ENCODE results near the gene ZNF571.

The ZNF571 gene

DNA sequence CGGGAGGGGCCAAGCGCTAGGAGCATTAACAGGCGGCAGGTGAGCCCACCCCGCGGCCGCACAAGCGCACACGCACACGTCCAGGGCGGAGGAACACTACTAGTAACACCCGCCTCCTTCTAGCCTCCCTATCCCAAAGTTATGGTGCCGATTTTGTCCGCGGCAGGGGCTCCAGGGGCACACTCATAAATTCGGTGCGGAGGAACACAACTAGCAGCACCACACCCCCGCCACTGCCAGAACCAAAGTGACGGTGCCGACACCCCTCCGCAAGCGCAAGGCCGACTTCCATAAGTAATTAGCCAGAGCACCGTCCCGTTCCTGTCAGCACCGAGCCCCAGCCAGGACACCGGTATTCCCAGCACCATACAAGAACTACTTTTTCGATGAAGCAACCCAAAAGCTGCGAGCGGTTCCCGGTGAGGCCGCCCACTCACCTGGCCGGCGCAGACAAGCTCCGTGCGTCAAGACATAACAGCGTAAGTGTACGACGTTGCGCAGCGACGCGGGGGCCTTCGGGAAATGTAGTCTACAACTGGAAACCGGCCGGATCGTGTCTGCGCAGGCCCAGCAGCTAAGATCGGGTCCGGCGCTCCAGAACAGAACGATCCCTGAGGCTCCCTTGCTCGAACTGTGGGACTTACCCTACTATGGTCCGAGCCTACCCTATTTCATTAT lies at the start of gene ZNF571, which contains the start of gene ZNF540:
TSS of gene ZNF571 (minus strand) at position 489 of the 678 bp plus-strand sequence. CDS start 8,116 bp downstream, outside the sequence.
TSS of gene ZNF540 (plus strand) at position 573 of the 678 bp plus-strand sequence. CDS start 3,572 bp downstream, outside the sequence.
- in situ Hi-C loops (cut with HindIII; ENCODE audit: low sequenced_read_pairs), result no loop called here

DNA sequence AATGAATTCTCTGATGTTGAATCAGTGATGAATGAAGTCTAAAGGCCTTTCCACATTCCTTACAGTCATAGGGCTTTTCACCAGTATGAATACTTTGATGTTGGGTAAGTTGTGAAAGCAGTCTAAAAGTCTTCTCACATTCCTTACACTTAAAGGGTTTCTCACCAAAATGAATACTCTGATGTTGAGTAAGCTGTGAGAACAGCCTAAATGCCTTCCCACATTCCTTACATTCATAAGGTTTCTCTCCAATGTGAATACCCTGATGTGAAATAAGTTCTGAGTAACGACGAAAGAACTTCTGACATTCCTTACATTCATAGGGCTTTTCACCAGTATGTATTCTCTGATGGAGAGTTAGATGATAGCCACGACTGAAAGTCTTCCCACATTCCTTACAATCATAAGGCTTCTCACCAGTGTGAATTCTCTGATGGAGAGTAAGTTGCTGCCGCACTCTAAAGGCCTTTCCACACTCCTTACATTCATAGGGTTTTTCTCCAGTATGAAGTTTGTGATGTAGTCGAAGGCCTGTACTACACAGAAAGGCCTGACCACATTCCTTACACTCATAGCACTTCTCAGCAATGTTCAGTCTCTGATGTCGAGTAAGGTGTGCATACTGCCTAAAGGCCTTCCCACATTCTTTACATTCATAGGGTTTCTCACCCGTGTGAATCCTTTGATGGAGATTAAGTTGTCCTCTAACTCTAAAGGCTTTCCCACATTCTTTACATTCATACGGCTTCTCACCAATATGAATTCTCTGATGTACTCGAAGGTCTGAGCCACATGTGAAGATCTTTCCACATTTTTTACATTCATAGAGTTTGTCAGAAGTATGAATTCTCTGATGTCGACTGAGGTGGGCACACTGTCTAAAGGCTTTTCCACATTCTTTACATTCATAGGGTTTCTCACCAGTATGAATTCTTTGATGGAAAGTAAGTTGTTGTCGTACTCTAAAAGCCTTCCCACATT lies 40.8 kb upstream of the ZNF571 start:
- in situ Hi-C loops (cut with HindIII; ENCODE audit: low sequenced_read_pairs), result no loop called here

DNA sequence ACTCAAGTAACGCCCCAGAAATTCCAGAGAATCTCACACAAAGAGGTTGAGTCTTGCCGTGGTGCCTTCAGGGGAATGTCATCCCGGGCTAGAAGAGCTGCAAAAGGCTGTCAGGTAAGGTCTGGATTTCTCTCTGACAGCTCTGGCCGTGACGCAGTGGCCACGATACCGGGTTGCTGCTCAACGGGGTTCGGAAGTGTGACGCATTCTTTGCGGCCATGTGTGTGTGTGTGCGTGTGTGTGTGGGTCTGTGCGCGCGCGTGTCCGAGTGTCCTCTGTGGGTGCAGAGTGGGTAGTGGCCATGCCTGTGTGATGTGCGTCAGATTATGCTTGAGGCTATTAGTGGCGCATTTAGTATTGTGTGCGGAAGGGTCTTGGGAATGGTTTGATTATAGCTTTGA lies 390 bp upstream of the ZNF571 start:
- in situ Hi-C loops (cut with HindIII; ENCODE audit: low sequenced_read_pairs), result no loop called here

DNA sequence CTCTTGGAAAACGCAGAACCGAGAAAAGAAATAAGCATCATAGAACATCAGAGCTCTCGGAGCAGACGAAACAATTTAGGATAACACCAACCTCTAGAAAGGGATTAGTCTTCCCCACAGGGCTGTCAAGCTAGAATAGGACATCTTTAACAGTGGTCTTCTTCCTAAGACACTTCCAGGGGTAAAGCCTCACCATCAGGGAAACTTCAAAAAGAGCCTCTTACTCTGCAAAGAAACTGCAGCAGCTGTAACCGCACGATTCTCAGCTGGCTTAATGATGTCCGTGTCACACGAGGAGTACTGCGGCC lies 642 bp downstream of the ZNF571 start:
- in situ Hi-C loops (cut with HindIII; ENCODE audit: low sequenced_read_pairs), result no loop called here

DNA sequence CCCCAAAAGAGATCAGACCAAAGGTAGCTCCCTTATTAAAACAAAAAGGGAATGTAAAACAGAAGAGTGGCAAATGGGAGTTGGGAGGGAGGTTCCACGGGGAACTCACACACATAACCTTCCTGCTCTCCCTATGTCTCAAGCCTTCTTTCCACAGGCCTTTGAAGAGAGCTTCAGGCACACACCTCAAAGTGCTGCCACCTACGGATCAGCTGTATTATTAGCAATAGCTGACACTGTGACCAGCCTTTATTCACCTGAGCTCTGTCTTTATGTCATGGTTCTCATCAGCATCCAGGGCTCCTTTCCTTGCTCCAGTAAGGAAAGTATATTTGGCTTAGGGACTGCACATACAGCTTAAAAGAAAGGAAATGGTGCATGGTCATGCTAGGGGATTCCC lies 11.3 kb downstream of the ZNF571 start:
- in situ Hi-C loops (cut with HindIII; ENCODE audit: low sequenced_read_pairs), result no loop called here

DNA sequence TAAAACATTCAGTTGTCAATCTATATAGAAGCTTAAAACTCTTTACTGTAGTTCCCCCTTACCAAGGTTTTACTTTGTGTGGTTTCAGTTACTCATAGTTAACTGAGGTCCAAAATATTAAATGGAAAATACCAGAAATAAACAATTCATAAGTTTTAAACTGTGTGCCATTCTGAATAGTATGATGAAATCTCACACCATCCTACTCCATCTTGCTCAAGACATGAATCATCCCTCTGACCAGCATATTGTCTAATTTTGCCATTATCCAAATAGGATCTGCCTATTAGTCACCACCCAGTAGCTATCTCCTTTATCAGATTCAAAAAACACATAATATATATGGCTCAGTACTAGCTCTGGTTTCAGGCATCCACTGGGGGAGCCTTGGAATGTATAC lies 22.4 kb downstream of the ZNF571 start:
- in situ Hi-C loops (cut with HindIII; ENCODE audit: low sequenced_read_pairs), result no loop called here

DNA sequence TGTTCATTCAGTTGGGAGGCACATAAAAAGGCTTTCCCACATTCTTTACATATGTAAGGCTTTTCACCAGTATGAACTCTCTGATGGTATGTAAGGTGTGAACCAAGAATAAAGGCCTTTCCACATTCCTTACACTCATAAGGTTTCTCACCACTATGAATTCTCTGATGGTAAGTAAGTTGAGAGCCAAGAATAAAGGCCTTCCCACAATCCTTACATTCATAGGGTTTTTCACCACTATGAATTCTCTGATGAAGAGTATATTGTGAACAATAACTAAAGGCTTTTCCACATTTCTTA lies 29.3 kb downstream of the ZNF571 start:
- in situ Hi-C loops (cut with HindIII; ENCODE audit: low sequenced_read_pairs), result loop anchor here (5.0 kb wide), 1 partner anchor 153 kb away; no protein-coding TSS in a partner anchor

DNA sequence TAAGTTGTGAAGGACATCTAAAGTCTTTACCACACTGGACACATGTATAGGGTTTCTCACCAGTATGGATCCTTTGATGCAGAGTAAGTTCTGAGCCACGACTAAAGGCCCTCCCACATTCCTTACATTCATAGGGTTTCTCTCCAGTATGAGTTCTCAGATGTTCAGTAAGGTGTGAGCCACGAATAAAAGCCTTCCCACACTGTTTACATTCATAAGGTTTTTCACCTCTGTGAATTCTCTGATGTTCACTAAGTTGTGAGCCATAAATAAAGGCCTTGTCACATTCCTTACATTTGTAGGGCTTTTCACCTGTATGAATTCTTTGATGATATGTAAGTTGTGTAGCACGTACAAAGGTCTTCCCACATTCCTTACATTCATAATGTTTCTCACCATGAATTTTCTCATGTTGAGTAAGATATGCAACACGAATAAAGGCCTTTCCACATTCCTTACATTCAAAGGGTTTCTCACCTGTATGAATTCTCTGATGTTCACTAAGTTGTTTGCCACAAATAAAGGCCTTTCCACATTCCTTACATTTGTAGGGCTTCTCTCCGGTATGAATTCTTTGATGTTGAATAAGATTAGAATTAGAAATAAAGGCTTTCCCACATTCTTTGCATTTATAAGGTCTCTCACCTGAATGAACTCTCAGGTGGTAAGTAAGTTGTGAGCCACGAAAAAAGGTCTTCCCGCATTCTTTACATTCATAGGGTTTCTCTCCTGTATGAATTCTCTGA lies 29.8 kb downstream of the ZNF571 start:
- in situ Hi-C loops (cut with HindIII; ENCODE audit: low sequenced_read_pairs), result loop anchor here (5.0 kb wide), 1 partner anchor 152 kb away; no protein-coding TSS in a partner anchor

DNA sequence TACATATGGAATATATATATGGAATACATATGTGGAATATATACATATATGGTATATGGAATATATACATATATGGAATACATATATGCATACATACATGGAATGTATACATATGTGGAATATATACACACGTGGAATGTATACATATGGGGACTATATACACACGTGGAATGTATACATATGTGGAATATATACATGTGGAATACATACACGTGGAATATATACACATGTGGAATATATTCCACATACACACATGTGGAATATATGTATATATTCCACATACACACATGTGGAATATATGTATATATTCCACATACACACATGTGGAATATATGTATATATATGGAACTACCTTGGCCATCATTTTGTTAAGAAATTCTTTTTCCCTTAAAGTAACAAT lies 31.1 kb downstream of the ZNF571 start:
- in situ Hi-C loops (cut with HindIII; ENCODE audit: low sequenced_read_pairs), result no loop called here

DNA sequence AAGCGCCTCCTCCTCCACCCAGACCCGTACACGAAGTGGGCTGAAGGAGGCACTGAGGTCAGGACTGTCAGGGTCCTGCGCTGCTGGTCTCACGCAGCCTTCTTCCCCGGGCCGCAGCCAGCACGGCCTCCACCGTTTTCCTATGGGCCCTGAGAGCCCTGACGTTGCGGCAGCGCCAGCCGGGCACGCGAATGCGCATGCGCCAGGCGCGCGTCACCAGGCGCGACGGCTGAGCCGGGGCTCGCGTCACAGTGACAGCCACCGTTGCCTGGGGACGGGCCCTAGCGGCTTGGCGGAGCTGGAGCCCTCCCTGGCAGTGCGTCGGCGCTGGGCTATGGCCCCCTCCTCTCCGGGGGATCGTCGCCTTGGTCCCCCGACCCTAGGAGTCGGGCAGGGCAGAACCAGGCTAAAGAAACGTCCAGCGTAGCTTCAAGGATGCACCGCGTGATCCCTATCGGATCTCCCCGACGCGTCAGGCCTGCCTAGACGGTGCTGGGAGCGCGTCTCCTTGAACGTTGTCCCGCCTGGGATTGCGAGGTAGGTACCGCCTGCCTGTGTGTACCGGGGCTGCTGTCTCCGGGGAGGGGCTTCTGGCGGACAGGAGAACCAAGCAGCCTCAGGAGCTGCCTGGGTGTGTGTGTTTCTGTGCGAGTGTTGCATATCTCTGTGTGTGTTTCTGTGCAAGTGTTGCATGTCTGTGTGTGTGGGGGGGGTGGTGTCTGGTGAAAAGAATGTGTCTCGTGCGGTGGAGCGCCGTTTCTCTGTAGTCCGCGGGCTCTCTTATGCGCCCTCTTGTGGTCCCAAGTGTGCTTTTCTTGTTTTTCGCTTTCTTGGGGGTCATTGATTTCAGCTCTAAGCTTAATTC lies 43.2 kb downstream of the ZNF571 start:
- in situ Hi-C loops (cut with HindIII; ENCODE audit: low sequenced_read_pairs), result no loop called here

DNA sequence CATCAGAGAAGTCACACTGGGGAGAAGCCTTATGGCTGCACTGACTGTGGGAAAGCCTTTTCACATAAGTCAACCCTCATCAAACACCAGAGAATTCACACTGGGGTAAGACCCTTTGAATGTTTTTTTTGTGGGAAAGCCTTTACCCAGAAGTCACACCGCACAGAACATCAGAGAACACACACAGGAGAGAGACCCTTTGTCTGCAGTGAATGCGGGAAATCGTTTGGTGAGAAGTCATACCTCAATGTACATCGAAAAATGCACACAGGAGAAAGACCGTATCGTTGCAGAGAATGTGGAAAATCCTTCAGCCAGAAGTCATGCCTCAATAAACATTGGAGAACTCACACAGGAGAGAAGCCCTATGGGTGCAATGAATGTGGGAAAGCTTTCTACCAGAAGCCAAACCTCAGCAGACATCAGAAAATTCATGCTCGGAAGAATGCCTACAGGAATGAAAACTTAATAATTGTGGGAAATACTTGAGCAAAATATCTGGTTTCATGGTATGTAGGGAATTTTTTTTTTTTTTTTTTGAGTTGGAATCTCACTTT lies 57.1 kb downstream of the ZNF571 start:
- in situ Hi-C loops (cut with HindIII; ENCODE audit: low sequenced_read_pairs), result no loop called here

DNA sequence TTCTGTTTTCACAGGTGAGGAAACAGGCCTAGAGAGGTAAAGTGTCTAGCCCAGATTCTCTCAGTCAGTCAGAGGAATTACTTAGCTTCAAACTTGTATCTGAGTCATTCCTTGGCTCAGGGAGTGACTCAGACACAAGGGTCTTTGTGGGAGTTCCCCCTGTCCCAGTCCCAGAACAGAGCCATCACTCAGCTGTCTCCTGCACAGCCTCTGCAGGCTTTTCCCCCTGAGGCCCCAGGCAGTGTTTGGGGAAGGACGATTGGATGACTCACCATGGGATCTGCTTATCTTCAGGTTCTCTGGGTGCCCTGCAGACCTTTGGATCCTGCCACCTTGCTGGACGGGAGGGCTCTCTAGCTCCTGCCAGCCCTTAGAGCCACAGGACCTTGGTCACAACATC lies 74.7 kb downstream of the ZNF571 start:
- in situ Hi-C loops (cut with HindIII; ENCODE audit: low sequenced_read_pairs), result no loop called here

Data from endothelial cell of hepatic sinusoid (primary cell).